Measurements from ENCODE around the gene NOP53. TPM values are rescaled to one million over a fixed set of nuclear protein-coding genes. Genes with fewer than 3 reads are reported as not detected.

Gene NOP53
- total RNA-seq, 1 donor: 55.7 TPM

- peak; percentile 36 for DNase-seq (ENCODE audit: insufficient read length, low spot score, missing footprints)
- Histone ChIP-seq H3K79me2 (ENCODE audit: insufficient read depth, low read length) (no peaks in the 10 kb centered on the region), H4K20me1 (ENCODE audit: insufficient read depth, low read length) (no peaks in the 10 kb centered on the region), H3K36me3 (ENCODE audit: insufficient read depth, low read length) (no peaks in the 10 kb centered on the region), H3K4me2 (ENCODE audit: insufficient read depth, low read length) (no peak overlapping the region), H3K9me3 (ENCODE audit: low read depth, low read length) (peaks cover 3% of the 10 kb centered on the region), H2AFZ (ENCODE audit: low read length) (no peak overlapping the region), H3K27me3 (ENCODE audit: insufficient read depth, low read length) (no peaks in the 10 kb centered on the region), H3K4me3 (ENCODE audit: insufficient read depth, low read length) (no peak overlapping the region), H3K27ac (ENCODE audit: low read depth, low read length) (no peak overlapping the region), H3K4me1 (ENCODE audit: insufficient read depth, low read length) (no peaks in the 10 kb centered on the region)
- no peak for TF ChIP-seq CTCF (IDR thresholded peaks at IDR 0.05; ENCODE audit: extremely low read depth, low read depth, low read length)
These were observed 60.0 kb downstream of the NOP53 start for GRCh38 chr19:47805313-47805712.

DNA sequence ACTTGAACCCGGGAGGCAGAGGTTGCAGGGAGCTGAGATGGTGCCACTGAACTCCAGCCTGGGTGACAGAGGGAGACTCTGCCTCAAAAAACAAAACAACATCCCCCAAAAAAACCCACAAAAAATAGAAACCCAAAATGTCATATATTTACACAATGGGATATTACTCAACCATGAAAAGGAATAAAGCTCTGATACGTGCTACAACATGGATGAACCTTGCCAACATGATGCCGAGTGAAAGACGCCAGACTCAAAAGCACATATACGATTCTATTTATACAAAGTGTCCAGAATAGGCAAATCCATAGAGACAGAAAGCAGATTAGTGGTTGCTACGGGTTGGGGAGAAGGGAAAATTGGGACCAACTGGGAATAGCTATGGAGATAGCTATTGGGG lies 61.1 kb downstream of the NOP53 start:
- no peak overlapping the region for H3K27ac ChIP-seq (ENCODE audit: low read depth, low read length)
- no peak for TF ChIP-seq CTCF (IDR thresholded peaks at IDR 0.05; ENCODE audit: extremely low read depth, low read depth, low read length)
- DNase-seq (ENCODE audit: insufficient read length, low spot score, missing footprints): no peak

More for the DNA sequence above, 61.1 kb downstream of the NOP53 start:
- no peaks in the 10 kb centered on the region for H4K20me1 ChIP-seq (ENCODE audit: insufficient read depth, low read length)
- no peaks in the 10 kb centered on the region for H3K36me3 ChIP-seq (ENCODE audit: insufficient read depth, low read length)
- H3K4me3 ChIP-seq (ENCODE audit: insufficient read depth, low read length): no peak overlapping the region
- H3K27me3 ChIP-seq (ENCODE audit: insufficient read depth, low read length): no peaks in the 10 kb centered on the region
- no peak overlapping the region for H2AFZ ChIP-seq (ENCODE audit: low read length)
- no peak overlapping the region for H3K4me2 ChIP-seq (ENCODE audit: insufficient read depth, low read length)
- no peaks in the 10 kb centered on the region for H3K4me1 ChIP-seq (ENCODE audit: insufficient read depth, low read length)
- H3K9me3 ChIP-seq (ENCODE audit: low read depth, low read length): peaks cover under 1% of the 10 kb centered on the region
- H3K79me2 ChIP-seq (ENCODE audit: insufficient read depth, low read length): no peaks in the 10 kb centered on the region

Small RNA genes lying within 50 kb of the gene (small RNA-seq; reads per million reads assigned to genes)
- gene AC008745.1 (not detected), gene SNORD23 (not detected)

Other genes starting within 250 kb of the NOP53 start
- gene NAPA, start 230.5 kb upstream of the NOP53 start, total RNA-seq: 95.9 and 96.4 TPM in 2 replicates
- under 0.01 TPM in 2 replicates for gene ZNF541, start 172.4 kb upstream of the NOP53 start, total RNA-seq
- gene BICRA, start 136.4 kb upstream of the NOP53 start, total RNA-seq: 3.8 and 4.7 TPM in 2 replicates
- gene EHD2, start 32.1 kb upstream of the NOP53 start, total RNA-seq: 136 and 144 TPM in 2 replicates
- gene SELENOW, start 33.2 kb downstream of the NOP53 start, total RNA-seq: 76.7 and 78.4 TPM in 2 replicates
- gene TPRX1, start 59.0 kb downstream of the NOP53 start, total RNA-seq: not detected in 2 replicates
- not detected in 2 replicates for gene CRX, start 76.4 kb downstream of the NOP53 start, total RNA-seq
- not detected in 2 replicates for gene TPRX2, start 113.7 kb downstream of the NOP53 start, total RNA-seq
- gene SULT2A1, start 140.8 kb downstream of the NOP53 start, total RNA-seq: not detected in 2 replicates
- gene BSPH1, start 246.6 kb downstream of the NOP53 start, total RNA-seq: not detected in 2 replicates
- not detected in 2 replicates for gene ELSPBP1, start 249.1 kb downstream of the NOP53 start, total RNA-seq

All from osteoblast (primary cell).